ENCODE measurements around the gene ATP1B1. TPM values are rescaled to one million over a fixed set of nuclear protein-coding genes. Genes with fewer than 3 reads are reported as not detected.

Gene ATP1B1
- polyA plus RNA-seq, 1 donor (not counting 4 experiments of a cell fraction or from before 2014, with no cell fraction given): 30.0 TPM

DNA sequence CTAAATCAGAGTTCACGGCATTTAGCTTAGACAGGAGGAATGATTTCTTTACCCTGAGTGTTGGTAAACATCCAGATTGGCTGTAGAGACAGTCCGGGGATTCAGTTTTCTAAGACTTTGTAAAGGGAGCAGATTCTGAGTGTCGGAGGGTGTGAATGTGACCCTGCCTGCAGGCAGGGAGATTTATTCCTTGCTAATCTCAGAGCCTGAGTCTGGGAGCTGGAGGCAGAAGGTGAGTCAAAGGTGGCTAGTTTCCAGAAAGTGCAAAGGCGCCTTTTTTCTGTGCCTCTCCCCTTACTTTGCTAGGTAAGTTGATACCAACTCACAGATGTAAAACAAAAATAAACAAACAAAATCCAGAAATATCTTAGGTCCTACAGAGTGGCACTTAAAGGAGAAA lies 11.7 kb downstream of the ATP1B1 start:
- dilution Hi-C loops (cut with MboI; ENCODE audit: extremely low pct_ligation_motif_present, low sequenced_read_pairs): no loop called here
- Histone ChIP-seq H3K79me2 (ENCODE audit: control insufficient read depth, insufficient read depth, low read length) (peaks cover 17% of the 10 kb centered on the region), H3K27me3 (ENCODE audit: control insufficient read depth, extremely low read depth, insufficient read depth, low read length) (no peaks in the 10 kb centered on the region), H3K9ac (ENCODE audit: control insufficient read depth, extremely low read depth, insufficient read depth, low read length) (no peak overlapping the region), H2AFZ (ENCODE audit: control insufficient read depth, low read length) (no peak overlapping the region), H3K4me1 (ENCODE audit: control insufficient read depth, extremely low read depth, insufficient read depth, low read length) (peaks cover 58% of the 10 kb centered on the region), H3K4me3 (ENCODE audit: control insufficient read depth in 2 of 3, extremely low read depth in 1 of 3, insufficient read depth in 2 of 3, low read depth in 1 of 3, low read length in 3 of 3) (no peak overlapping the region), H4K20me1 (ENCODE audit: control insufficient read depth, extremely low read depth, insufficient read depth, low read length) (no peaks in the 10 kb centered on the region), H3K36me3 (ENCODE audit: control insufficient read depth in 2 of 2, extremely low read depth in 1 of 2, insufficient read depth in 2 of 2, low read length in 2 of 2) (no peaks in the 10 kb centered on the region), H3K9me1 (ENCODE audit: control insufficient read depth, extremely low read depth, insufficient read depth, low read length) (no peaks in the 10 kb centered on the region), H3K4me2 (ENCODE audit: control insufficient read depth, extremely low read depth, insufficient read depth, low read depth, low read length) (peak overlapping the region; percentile 1), H3K9me3 (ENCODE audit: control insufficient read depth, low read depth, low read length) (no peaks in the 10 kb centered on the region), H3K27ac (ENCODE audit: control insufficient read depth, insufficient read depth, low read length) (peak overlapping the region; percentile 27)
- DNase-seq (ENCODE audit: low read depth, low spot score): no peak
- TF ChIP-seq, protein P1, sequence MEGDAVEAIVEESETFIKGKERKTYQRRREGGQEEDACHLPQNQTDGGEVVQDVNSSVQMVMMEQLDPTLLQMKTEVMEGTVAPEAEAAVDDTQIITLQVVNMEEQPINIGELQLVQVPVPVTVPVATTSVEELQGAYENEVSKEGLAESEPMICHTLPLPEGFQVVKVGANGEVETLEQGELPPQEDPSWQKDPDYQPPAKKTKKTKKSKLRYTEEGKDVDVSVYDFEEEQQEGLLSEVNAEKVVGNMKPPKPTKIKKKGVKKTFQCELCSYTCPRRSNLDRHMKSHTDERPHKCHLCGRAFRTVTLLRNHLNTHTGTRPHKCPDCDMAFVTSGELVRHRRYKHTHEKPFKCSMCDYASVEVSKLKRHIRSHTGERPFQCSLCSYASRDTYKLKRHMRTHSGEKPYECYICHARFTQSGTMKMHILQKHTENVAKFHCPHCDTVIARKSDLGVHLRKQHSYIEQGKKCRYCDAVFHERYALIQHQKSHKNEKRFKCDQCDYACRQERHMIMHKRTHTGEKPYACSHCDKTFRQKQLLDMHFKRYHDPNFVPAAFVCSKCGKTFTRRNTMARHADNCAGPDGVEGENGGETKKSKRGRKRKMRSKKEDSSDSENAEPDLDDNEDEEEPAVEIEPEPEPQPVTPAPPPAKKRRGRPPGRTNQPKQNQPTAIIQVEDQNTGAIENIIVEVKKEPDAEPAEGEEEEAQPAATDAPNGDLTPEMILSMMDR (optimal IDR thresholded peaks at IDR 0.05 in 1 of 3, IDR thresholded peaks at IDR 0.05 in 1 of 3, conservative IDR thresholded peaks at IDR 0.05 in 1 of 3; ENCODE audit: extremely low read depth in 1 of 3, insufficient read depth in 2 of 3, low read length in 3 of 3): no peak
- TF ChIP-seq EZH2 (IDR thresholded peaks at IDR 0.05; ENCODE audit: low read length): no peak
- no peak for FAIRE-seq

DNA sequence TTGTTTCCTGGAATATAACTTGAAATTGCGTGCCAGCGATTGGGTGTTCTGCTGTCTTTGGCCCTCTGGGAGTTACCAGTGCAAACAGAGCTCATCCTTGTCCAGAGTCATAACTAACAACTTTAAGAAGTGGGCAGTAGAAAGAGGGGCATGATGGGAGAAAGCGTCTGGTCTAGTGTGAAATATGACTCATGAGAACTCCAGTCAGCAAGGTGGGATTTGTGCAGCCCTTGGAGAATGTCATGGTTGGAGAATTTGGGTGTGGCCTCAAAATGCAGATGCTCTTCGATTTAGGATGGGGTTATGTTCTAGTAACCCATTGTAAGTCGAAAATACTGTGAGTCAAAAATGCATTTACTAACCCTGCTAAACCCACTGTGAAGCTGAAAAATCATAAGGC lies 12.9 kb downstream of the ATP1B1 start:
- H3K36me3 ChIP-seq (ENCODE audit: control insufficient read depth in 2 of 2, extremely low read depth in 1 of 2, insufficient read depth in 2 of 2, low read length in 2 of 2): no peaks in the 10 kb centered on the region
- FAIRE-seq: peak; percentile 20
- H2AFZ ChIP-seq (ENCODE audit: control insufficient read depth, low read length): no peak overlapping the region
- no peaks in the 10 kb centered on the region for H4K20me1 ChIP-seq (ENCODE audit: control insufficient read depth, extremely low read depth, insufficient read depth, low read length)
- TF ChIP-seq, protein P1 (optimal IDR thresholded peaks at IDR 0.05 in 1 of 3, IDR thresholded peaks at IDR 0.05 in 1 of 3, conservative IDR thresholded peaks at IDR 0.05 in 1 of 3; ENCODE audit: extremely low read depth in 1 of 3, insufficient read depth in 2 of 3, low read length in 3 of 3): no peak
- TF ChIP-seq EZH2 (IDR thresholded peaks at IDR 0.05; ENCODE audit: low read length): no peak
- no peak overlapping the region for H3K27ac ChIP-seq (ENCODE audit: control insufficient read depth, insufficient read depth, low read length)
- no peaks in the 10 kb centered on the region for H3K9me3 ChIP-seq (ENCODE audit: control insufficient read depth, low read depth, low read length)
- H3K27me3 ChIP-seq (ENCODE audit: control insufficient read depth, extremely low read depth, insufficient read depth, low read length): no peaks in the 10 kb centered on the region
- dilution Hi-C loops (cut with MboI; ENCODE audit: extremely low pct_ligation_motif_present, low sequenced_read_pairs): no loop called here
- DNase-seq (ENCODE audit: low read depth, low spot score): peak; percentile 69
- peaks cover 46% of the 10 kb centered on the region for H3K4me1 ChIP-seq (ENCODE audit: control insufficient read depth, extremely low read depth, insufficient read depth, low read length)
- no peaks in the 10 kb centered on the region for H3K9me1 ChIP-seq (ENCODE audit: control insufficient read depth, extremely low read depth, insufficient read depth, low read length)
- H3K4me3 ChIP-seq (ENCODE audit: control insufficient read depth in 2 of 3, extremely low read depth in 1 of 3, insufficient read depth in 2 of 3, low read depth in 1 of 3, low read length in 3 of 3): no peak overlapping the region
- H3K4me2 ChIP-seq (ENCODE audit: control insufficient read depth, extremely low read depth, insufficient read depth, low read depth, low read length): no peak overlapping the region
- H3K9ac ChIP-seq (ENCODE audit: control insufficient read depth, extremely low read depth, insufficient read depth, low read length): no peak overlapping the region
- peaks cover 17% of the 10 kb centered on the region for H3K79me2 ChIP-seq (ENCODE audit: control insufficient read depth, insufficient read depth, low read length)
